ENCODE results near the gene DPPA2.
A peak's percentile ranks its signal among the peaks of the same experiment; 100 is the strongest.

The DPPA2 gene

GRCh38 chr3:109346099-109346498 lies 29.8 kb upstream of the DPPA2 start:
- no peak overlapping the region for H3K9ac ChIP-seq (ENCODE audit: low read depth, low read length)
- H3K9me3 ChIP-seq (ENCODE audit: control insufficient read depth, insufficient read depth, low read length), result no peaks in the 10 kb centered on the region
- H3K4me1 ChIP-seq (ENCODE audit: control insufficient read depth, insufficient read depth, low read length), result peaks cover 13% of the 10 kb centered on the region
- no peak overlapping the region for H3K4me3 ChIP-seq (ENCODE audit: low read depth, low read length)
- H3K27ac ChIP-seq (ENCODE audit: low read depth, low read length), result no peak overlapping the region
- peaks cover 62% of the 10 kb centered on the region for H3K36me3 ChIP-seq (ENCODE audit: control insufficient read depth, insufficient read depth, low read length)
- H3K27me3 ChIP-seq (ENCODE audit: control insufficient read depth, insufficient read depth, low read length), result no peaks in the 10 kb centered on the region

- Histone ChIP-seq H3K36me3 (ENCODE audit: control insufficient read depth, insufficient read depth, low read length) (peaks cover 47% of the 10 kb centered on the region), H3K9me3 (ENCODE audit: control insufficient read depth, insufficient read depth, low read length) (no peaks in the 10 kb centered on the region), H3K9ac (ENCODE audit: low read depth, low read length) (peak overlapping the region; percentile 61), H3K4me3 (ENCODE audit: low read depth, low read length) (peak overlapping the region; percentile 100), H3K27me3 (ENCODE audit: control insufficient read depth, insufficient read depth, low read length) (no peaks in the 10 kb centered on the region), H3K27ac (ENCODE audit: low read depth, low read length) (peak overlapping the region; percentile 92), H3K4me1 (ENCODE audit: control insufficient read depth, insufficient read depth, low read length) (peaks cover 20% of the 10 kb centered on the region)
These were observed 23.7 kb upstream of the DPPA2 start for GRCh38 chr3:109339714-109340648.

DNA sequence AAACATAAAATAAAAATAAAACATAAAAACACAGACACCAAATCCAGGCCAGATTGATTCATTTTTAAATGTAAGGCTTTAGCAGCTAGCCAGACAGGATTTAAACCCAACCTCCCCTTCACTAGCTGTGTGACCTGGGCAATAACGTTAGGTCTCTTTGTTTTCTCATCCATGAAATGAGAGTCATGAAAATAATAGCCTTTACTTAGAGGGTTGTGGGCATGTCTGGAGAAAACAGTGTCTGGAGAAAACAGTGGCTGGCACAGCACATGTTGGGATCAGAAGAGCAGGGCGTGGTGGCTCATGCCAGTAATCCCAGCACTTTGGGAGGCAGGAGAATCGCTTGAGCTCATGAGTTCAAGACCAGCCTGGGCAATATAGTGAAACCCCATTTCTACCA lies 22.9 kb upstream of the DPPA2 start:
- H3K4me1 ChIP-seq (ENCODE audit: control insufficient read depth, insufficient read depth, low read length), result peaks cover 20% of the 10 kb centered on the region
- H3K27me3 ChIP-seq (ENCODE audit: control insufficient read depth, insufficient read depth, low read length), result no peaks in the 10 kb centered on the region
- peaks cover 47% of the 10 kb centered on the region for H3K36me3 ChIP-seq (ENCODE audit: control insufficient read depth, insufficient read depth, low read length)
- peak overlapping the region; percentile 92 for H3K27ac ChIP-seq (ENCODE audit: low read depth, low read length)
- no peaks in the 10 kb centered on the region for H3K9me3 ChIP-seq (ENCODE audit: control insufficient read depth, insufficient read depth, low read length)
- peak overlapping the region; percentile 100 for H3K4me3 ChIP-seq (ENCODE audit: low read depth, low read length)
- peak overlapping the region; percentile 100 for H3K9ac ChIP-seq (ENCODE audit: low read depth, low read length)

DNA sequence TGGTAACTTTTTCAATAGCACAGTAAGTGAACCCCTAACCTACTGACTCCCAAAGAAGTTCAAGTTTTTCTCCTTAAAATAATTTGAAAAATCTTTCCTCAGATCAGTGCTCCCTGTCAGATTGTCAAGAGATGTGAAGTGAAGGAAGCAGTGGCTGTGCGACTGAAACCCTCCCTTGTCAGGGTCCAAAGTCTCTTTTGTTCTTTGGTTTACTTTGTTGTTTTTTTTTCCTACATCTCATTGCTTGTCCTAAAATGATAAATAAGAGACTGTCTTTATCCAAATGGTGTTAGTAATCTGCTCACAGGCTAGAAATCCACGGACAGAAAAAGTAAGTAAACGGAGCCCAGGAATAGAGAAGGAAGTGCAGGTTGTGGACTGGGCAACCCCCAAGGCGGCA lies 22.0 kb upstream of the DPPA2 start:
- H3K27ac ChIP-seq (ENCODE audit: low read depth, low read length), result peak overlapping the region; percentile 92
- H3K9me3 ChIP-seq (ENCODE audit: control insufficient read depth, insufficient read depth, low read length), result no peaks in the 10 kb centered on the region
- H3K27me3 ChIP-seq (ENCODE audit: control insufficient read depth, insufficient read depth, low read length), result no peaks in the 10 kb centered on the region
- peak overlapping the region; percentile 100 for H3K4me3 ChIP-seq (ENCODE audit: low read depth, low read length)
- peaks cover 28% of the 10 kb centered on the region for H3K4me1 ChIP-seq (ENCODE audit: control insufficient read depth, insufficient read depth, low read length)
- peak overlapping the region; percentile 100 for H3K9ac ChIP-seq (ENCODE audit: low read depth, low read length)
- peaks cover 47% of the 10 kb centered on the region for H3K36me3 ChIP-seq (ENCODE audit: control insufficient read depth, insufficient read depth, low read length)

GRCh38 chr3:109337393-109337792 lies 21.1 kb upstream of the DPPA2 start, which contains the start of gene DPPA4:
DPPA4 (minus strand) TSS chr3:109337546; CDS start chr3:109337517, 29 bp downstream.
- Histone ChIP-seq H3K27me3 (ENCODE audit: control insufficient read depth, insufficient read depth, low read length) (no peaks in the 10 kb centered on the region), H3K9me3 (ENCODE audit: control insufficient read depth, insufficient read depth, low read length) (no peaks in the 10 kb centered on the region), H3K4me1 (ENCODE audit: control insufficient read depth, insufficient read depth, low read length) (peaks cover 37% of the 10 kb centered on the region), H3K4me3 (ENCODE audit: low read depth, low read length) (peak within 1 kb of the TSS; percentile 100), H3K9ac (ENCODE audit: low read depth, low read length) (peak within 1 kb of the TSS; percentile 100), H3K27ac (ENCODE audit: low read depth, low read length) (peak within 1 kb of the TSS; percentile 92), H3K36me3 (ENCODE audit: control insufficient read depth, insufficient read depth, low read length) (peaks cover 50% of the 10 kb centered on the region)

- H3K27ac ChIP-seq (ENCODE audit: low read depth, low read length), result peak overlapping the region; percentile 92
- H3K9ac ChIP-seq (ENCODE audit: low read depth, low read length), result peak overlapping the region; percentile 100
- H3K36me3 ChIP-seq (ENCODE audit: control insufficient read depth, insufficient read depth, low read length), result peaks cover 52% of the 10 kb centered on the region
- H3K27me3 ChIP-seq (ENCODE audit: control insufficient read depth, insufficient read depth, low read length), result no peaks in the 10 kb centered on the region
- H3K4me3 ChIP-seq (ENCODE audit: low read depth, low read length), result peak overlapping the region; percentile 100
- no peaks in the 10 kb centered on the region for H3K9me3 ChIP-seq (ENCODE audit: control insufficient read depth, insufficient read depth, low read length)
- peaks cover 39% of the 10 kb centered on the region for H3K4me1 ChIP-seq (ENCODE audit: control insufficient read depth, insufficient read depth, low read length)
These were observed 20.1 kb upstream of the DPPA2 start for GRCh38 chr3:109336291-109336861.

GRCh38 chr3:109334572-109334971 lies 18.3 kb upstream of the DPPA2 start:
- H3K27ac ChIP-seq (ENCODE audit: low read depth, low read length), result peak overlapping the region; percentile 42
- H3K36me3 ChIP-seq (ENCODE audit: control insufficient read depth, insufficient read depth, low read length), result peaks cover 69% of the 10 kb centered on the region
- H3K4me1 ChIP-seq (ENCODE audit: control insufficient read depth, insufficient read depth, low read length), result peaks cover 36% of the 10 kb centered on the region
- H3K9me3 ChIP-seq (ENCODE audit: control insufficient read depth, insufficient read depth, low read length), result no peaks in the 10 kb centered on the region
- H3K27me3 ChIP-seq (ENCODE audit: control insufficient read depth, insufficient read depth, low read length), result no peaks in the 10 kb centered on the region
- H3K4me3 ChIP-seq (ENCODE audit: low read depth, low read length), result peak overlapping the region; percentile 100
- H3K9ac ChIP-seq (ENCODE audit: low read depth, low read length), result peak overlapping the region; percentile 100

- Histone ChIP-seq H3K27me3 (ENCODE audit: control insufficient read depth, insufficient read depth, low read length) (no peaks in the 10 kb centered on the region), H3K27ac (ENCODE audit: low read depth, low read length) (no peak overlapping the region), H3K4me1 (ENCODE audit: control insufficient read depth, insufficient read depth, low read length) (peaks cover 25% of the 10 kb centered on the region), H3K9me3 (ENCODE audit: control insufficient read depth, insufficient read depth, low read length) (no peaks in the 10 kb centered on the region), H3K9ac (ENCODE audit: low read depth, low read length) (no peak overlapping the region), H3K4me3 (ENCODE audit: low read depth, low read length) (peak overlapping the region; percentile 42), H3K36me3 (ENCODE audit: control insufficient read depth, insufficient read depth, low read length) (peaks cover 97% of the 10 kb centered on the region)
These were observed 15.4 kb upstream of the DPPA2 start for GRCh38 chr3:109331692-109332091.

DNA sequence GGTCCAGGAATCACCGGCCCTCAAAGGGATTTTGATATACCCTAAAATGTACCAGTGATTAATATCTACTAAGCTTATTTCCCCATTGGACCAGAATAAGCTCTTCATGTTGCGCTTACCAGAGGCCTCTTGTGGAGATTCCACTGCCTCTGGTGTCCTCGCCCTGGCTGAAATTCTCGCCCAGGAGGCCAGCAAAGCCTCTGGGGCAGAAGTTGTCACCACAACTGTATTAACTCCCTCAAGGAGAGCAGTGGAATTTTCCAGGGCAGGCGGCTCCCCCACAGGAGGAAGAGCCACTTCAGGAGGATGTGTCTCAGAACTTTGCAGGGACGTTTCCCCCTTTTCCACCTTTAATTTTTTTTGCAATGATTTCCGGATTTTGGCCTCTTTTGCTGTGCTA lies 14.1 kb upstream of the DPPA2 start:
- Histone ChIP-seq H3K9ac (ENCODE audit: low read depth, low read length) (no peak overlapping the region), H3K36me3 (ENCODE audit: control insufficient read depth, insufficient read depth, low read length) (peaks cover 94% of the 10 kb centered on the region), H3K27me3 (ENCODE audit: control insufficient read depth, insufficient read depth, low read length) (no peaks in the 10 kb centered on the region), H3K9me3 (ENCODE audit: control insufficient read depth, insufficient read depth, low read length) (no peaks in the 10 kb centered on the region), H3K4me3 (ENCODE audit: low read depth, low read length) (0 out of 2 replicates have a peak overlapping the region, but pooled peaks have one; percentile 14), H3K27ac (ENCODE audit: low read depth, low read length) (peak overlapping the region; percentile 45), H3K4me1 (ENCODE audit: control insufficient read depth, insufficient read depth, low read length) (peaks cover 25% of the 10 kb centered on the region)

- Histone ChIP-seq H3K9ac (ENCODE audit: low read depth, low read length) (no peak overlapping the region), H3K4me1 (ENCODE audit: control insufficient read depth, insufficient read depth, low read length) (peaks cover 16% of the 10 kb centered on the region), H3K4me3 (ENCODE audit: low read depth, low read length) (no peak overlapping the region), H3K9me3 (ENCODE audit: control insufficient read depth, insufficient read depth, low read length) (no peaks in the 10 kb centered on the region), H3K36me3 (ENCODE audit: control insufficient read depth, insufficient read depth, low read length) (peaks cover 72% of the 10 kb centered on the region), H3K27ac (ENCODE audit: low read depth, low read length) (no peak overlapping the region), H3K27me3 (ENCODE audit: control insufficient read depth, insufficient read depth, low read length) (no peaks in the 10 kb centered on the region)
These were observed 11.9 kb upstream of the DPPA2 start for GRCh38 chr3:109328202-109328601.

DNA sequence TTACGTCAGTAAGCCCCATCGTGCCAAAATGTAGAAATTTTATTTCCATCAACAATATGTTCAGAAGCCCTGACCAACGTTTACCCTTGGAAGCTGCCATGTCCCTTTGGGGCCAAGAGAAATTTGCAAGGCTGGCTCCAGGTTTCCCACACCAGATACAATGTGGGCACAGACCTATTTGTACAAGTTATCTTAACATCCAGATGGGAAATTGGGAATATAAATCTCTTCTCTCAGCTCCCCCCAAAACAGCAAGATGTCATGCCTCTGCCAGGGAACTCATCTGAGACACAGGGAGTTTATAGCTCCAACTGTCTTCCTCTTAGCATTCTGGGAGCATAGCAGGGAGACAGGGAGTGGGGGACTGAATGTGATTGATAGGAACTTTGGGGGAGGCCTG lies 9.3 kb upstream of the DPPA2 start:
- peak overlapping the region; percentile 48 for H3K27ac ChIP-seq (ENCODE audit: low read depth, low read length)
- peaks cover 48% of the 10 kb centered on the region for H3K36me3 ChIP-seq (ENCODE audit: control insufficient read depth, insufficient read depth, low read length)

More for the DNA sequence above, 9.3 kb upstream of the DPPA2 start:
- H3K9me3 ChIP-seq (ENCODE audit: control insufficient read depth, insufficient read depth, low read length), result no peaks in the 10 kb centered on the region
- no peak overlapping the region for H3K4me3 ChIP-seq (ENCODE audit: low read depth, low read length)
- no peak overlapping the region for H3K9ac ChIP-seq (ENCODE audit: low read depth, low read length)
- no peaks in the 10 kb centered on the region for H3K27me3 ChIP-seq (ENCODE audit: control insufficient read depth, insufficient read depth, low read length)
- H3K4me1 ChIP-seq (ENCODE audit: control insufficient read depth, insufficient read depth, low read length), result peaks cover 3% of the 10 kb centered on the region; the same call in 1 of the 2 replicates
